ENCODE measurements around the gene RIMS4.

Gene RIMS4

GRCh38 chr20:44701858-44702256 lies 108.5 kb downstream of the RIMS4 start:
- DNase-seq (ENCODE audit: low read depth in 3 of 3) = no peak
